CD4-positive, alpha-beta T cell treated with Interleukin-2 at 100 ng/mL for 4 hours (primary cell): ENCODE measurements around the gene PCSK6.
A peak's percentile ranks its signal among the peaks of the same experiment; 100 is the strongest.

Experiments used
- DNase-seq: peaks from one replicate; pipeline ENCODE4 v3.0.0-alpha.2; 2020; ENCODE audit warnings: low spot score

PCSK6 gene

DNA sequence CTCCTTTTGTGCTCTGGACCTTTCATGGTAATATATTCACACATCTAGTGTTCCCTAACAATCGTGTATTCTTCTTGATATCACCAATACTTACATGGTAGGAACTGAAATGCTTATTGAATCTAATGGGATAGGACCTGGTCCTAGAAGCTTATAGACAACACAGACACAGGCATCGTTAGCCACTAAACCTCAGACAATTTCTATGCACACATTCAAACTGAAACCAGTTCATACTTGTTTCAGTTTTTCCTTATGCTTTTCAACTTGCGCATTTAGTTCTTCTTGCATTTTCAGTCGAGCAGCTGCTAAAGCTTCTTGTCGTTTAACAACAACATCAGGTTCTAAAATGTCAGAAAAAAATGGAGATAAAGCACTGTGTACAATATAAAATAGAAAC is 214.5 kb downstream of the PCSK6 start:
- DNase-seq: no peak

DNA sequence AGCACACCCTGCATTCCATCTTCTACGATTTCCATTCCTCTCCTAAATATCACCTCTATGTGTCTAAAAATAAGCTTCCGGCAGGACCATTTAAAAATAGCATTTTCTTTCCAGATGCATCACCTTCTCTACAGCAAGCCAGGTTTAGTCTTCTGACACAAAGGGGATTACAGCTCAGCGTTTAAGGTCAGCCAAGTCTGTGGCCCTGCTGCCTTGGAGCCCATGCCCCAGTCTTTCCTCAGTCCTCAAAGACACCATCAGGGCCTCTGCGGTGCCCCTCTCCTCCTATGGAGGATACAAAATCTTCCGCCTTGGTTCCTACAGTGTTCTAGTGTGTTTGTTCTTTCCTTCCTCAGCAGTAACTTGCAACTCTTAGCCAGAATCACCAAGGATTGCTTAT is 216.0 kb downstream of the PCSK6 start:
- DNase-seq: no peak

DNA sequence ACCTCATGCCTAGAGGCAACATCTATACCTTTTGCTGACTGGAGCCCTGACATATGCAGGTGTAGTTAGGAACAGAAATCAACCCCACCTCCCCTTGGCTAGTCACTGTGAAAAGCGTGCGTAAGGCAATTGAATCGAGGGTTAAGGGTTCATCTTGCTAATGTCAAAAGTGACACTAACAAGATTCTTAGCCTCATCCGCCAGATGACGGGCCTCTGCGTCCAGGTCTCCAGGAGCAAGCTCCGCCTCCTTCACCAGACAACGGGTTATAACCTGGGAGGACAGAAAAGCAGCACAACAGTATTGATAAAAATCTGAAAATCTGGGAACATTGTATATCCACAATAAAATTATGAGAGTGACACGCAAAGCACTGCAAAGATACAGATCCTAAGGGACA is 216.9 kb downstream of the PCSK6 start:
- DNase-seq: no peak

DNA sequence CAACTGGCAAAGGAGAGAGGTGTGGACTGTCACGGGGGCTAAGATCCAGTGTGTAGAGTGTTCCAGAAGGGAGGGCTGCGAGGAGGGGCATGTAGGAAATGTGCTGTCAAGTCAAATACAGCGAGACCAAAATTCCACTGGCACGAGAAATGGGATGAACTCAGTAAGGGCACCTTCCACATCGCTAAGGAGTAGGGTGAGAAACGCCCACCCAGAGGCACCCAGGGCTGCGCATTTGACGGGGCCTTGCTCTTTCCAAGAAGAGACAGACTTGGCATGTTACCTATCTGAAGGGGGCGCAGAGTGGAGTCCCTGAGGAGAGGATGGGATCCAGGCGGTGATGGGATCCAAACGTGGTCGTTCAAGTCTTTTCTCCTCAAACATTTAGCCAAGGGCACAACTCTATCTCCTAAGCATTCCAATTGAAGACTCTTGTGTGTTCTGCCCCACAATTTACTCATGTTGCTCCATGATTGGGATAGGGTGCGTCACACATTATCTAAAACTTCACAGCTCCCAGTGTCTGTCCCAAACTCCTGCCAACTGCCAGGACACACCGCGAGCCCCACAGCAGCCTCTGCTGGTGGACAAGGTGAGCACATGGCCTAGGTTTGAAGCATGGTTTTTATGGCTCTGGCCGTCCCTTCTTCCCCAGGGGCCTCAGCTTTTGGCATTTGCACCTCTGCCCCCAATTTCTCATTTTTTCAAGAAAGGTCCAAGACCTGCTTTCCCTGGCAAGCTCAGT is 219.9 kb downstream of the PCSK6 start:
- DNase-seq: no peak

DNA sequence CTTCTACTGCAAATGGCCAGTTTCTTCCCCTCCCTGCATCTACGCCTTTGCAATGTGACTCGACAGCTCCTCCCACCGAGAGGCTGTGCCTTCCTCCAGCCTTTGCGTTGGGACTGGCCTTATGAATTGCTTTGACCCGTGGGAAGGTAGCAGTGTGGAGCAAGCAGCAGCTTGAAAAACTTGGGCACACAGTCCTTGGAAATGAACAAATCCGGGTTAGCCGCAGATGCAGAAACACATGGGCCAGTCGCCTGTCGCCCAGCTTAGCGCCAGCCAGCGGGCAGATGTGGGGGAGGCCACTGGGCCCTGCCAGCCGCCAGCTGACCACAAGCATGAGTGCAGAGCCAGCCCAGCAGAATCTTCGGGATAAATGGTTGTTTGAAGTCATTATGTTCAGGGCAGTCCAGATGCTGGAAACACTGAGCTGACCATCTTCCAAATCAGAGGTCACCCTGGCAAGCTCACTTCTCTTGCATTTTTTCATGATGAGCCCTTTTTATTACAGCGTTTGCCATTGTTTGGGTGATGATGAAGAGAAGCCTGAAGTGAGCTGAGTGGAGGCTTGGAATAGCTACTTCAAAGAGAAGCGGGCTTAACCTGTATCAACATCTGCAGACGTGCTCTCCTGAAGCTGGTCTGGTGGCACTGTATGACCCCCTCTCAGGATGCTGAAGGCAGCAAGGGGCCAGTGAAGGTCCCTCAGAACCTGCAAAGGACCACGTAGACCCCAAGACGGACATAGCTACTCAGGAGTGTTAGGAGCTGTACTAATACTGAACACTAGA is 222.0 kb downstream of the PCSK6 start:
- DNase-seq: no peak

DNA sequence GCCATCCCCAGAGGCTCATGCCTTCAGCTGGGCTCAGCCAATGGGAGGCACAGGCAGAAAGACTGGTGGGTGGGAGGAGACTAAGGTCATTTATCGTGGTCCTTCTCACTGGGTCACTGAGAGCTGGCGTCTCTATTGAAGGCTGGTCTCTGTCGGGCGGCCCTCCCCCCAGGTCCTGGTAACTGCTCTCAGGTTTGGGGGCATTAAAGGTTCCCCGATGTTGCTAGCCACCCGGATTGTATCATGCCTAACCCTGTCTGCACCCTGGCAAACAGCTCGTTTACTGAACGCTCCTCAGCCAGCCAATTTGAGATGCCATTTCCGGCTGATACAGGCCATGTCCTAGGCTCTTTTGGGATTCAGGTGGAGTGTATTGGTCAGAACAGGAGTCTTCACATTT is 222.7 kb downstream of the PCSK6 start:
- DNase-seq: no peak

DNA sequence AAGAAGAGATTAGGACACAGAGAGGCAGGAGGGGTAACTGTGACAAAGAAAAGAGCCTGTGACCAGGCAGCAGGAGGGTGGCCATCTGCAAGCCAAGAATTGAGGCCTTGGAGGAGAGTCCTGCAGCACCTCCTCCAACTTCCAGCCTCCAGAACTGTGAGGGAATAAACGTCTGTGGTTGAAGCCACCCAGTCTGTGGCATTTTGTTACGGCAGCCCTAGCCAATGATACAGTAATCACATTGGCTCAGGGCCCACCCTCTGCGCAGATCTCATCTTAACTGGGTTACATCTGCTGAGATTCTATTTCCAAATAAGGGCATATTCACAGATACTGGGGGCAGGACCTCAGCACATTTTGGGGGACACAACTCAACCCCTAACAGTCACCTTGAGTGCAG is 223.5 kb downstream of the PCSK6 start:
- no peak for DNase-seq

DNA sequence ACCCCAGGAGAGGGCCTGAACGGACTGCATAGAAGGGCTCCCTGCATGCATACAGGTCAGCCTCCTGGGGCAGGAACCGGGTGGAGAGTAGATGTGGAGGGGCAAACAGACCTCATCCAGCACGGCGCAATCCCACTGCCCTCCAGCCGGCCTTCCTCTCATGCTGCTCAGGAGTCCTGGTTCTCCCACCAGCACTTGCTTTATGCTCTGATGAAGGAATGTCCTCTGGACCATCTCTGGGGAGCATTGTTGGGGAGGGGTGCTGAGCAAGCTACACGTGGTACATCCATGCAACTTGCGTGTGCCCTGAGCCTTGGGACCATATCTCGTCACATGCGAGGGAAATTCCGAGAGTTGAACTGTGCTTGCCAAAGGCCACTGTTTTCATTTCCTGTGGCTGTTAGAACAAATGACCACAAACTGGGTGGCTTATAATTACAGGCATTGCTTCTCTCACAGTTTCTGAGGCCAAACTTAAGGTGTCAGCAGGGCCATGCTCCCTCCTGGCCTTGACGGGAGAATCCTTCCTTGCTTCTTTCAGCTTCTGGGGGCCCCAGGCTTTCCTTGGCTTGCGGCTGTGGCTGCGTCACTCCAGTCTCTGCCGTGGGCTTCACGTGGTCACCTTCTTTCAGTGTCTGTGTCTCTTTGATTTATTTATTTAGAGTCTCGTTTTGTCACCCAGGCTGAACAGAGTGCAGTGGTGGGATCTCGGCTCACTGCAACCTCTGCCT is 224.4 kb downstream of the PCSK6 start:
- DNase-seq: no peak

DNA sequence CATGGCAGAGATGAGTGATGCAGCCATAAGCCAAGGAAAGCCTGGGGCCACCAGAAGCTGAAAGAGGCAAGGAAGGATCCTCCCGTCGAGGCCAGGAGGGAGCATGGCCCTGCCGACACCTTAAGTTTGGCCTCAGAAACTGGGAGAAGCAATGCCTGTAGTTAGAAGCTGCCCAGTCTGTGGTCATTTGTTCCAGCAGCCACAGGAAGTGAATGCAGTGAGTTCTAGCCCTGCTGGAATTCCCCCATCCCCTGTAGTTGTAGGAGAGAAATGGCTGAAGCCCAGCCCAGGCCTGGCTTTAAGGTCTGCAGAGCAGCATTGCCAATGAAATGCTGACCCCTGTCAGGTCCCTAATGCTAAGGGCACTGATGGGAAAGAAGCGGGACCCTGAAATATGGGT is 225.5 kb downstream of the PCSK6 start:
- no peak for DNase-seq

DNA sequence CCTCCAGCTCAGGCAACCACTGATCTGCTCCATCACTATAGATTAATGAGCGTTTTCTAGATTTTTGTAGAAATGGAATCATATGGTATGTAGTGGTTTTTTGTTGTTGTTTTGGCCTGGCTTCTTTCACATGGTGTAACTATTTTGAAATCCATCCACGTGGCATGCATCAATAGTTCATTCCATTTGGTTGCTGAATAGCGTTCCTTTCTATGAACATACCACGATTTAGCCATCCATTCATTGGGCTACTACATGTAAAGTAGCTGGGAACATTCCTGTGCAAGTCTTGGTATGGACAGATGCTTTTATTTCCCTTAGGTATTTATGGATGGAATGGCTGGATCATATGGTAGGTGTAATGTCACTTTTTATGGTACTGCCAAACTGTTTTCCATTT is 227.0 kb downstream of the PCSK6 start:
- DNase-seq: no peak

DNA sequence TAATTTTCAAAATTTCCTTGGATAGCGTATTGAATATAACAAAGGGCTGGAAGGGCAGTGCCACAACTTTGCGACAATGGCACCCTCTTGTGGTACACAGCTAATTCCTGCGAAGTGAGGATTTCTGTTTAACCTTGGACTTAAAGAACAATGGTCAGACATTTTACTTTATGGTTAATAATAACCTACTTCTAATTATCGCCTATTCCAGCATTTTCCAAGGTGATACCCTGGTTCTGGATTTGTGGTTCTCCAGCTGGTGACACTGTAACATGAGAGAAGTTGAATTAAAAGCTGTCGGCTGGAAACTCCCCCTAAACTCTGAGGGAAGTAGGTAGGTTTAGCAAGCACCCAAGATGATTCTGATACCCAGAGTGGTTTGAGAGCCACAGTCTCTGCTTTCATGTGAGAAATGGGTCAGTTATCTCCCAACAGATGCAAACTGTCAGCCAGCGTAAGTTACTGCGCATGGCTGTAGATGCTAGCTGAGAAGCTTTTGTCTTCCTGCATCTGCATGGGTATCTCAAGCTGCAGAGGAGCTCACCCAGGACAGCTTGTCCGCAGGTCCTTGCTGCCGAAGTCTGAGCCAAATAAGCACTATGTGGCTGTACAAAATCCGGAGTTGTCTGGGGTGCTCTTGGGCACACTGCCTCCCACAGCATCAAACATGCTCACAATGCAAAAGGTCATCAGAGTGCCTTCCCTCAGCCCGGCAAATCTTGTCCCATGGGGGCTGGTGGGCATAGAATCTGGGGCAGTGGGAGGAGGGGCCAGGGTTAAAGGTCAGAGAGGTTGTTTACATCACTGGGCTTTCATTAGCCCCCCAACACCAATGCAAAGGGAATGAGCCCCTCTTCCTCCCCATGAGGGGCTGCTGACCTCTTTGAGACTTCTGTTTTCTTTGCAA is 231.0 kb downstream of the PCSK6 start:
- peak; percentile 71 for DNase-seq

DNA sequence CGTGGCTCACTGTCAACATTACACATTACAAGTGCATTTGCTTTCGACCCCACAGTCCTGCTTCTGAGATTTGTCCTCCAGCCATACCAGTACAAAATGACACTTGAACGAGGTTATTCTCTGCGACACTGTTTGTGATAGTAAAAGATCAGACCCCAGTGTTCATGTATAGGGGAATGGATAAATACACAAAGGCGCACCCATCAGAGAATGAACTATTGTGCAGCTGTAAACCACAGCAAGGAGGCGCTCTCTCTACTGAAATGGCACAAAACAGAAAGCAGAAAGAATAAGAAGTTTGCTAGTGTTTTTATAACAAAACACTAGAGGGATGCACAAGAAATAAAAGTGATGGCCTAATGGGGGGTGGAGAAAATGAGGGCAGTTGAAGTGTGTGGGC is 232.8 kb downstream of the PCSK6 start:
- DNase-seq: peak; percentile 24

DNA sequence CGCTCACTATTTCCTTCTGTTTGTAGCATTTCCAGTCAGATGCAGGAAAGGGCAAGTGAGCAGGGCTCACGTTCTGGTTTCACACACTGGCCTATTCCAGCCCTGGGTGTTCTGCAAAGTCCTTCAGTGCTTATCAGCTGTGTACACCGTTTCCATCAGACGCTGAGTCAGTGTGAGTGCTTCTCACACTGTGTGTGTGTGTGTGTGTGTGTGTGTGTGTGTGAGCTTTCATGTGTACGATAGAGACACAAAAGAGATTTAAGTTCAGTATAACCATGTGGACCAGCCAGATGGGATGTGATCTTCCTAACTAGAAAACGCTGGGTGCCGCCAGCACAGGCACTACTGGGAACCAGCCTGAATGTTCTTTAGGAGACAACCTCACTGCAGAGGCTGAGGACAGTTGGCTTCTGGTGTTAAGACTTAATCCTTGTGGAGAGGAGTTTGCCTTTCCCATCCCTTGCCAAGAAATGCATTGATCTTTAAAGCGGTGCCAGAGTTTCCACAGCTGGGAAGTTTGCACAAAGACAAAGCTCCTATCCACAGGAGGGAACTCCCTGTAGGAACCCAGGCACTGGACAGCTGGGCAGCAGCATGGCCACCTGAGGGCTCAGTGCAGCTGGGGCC is 233.8 kb downstream of the PCSK6 start:
- DNase-seq: no peak

DNA sequence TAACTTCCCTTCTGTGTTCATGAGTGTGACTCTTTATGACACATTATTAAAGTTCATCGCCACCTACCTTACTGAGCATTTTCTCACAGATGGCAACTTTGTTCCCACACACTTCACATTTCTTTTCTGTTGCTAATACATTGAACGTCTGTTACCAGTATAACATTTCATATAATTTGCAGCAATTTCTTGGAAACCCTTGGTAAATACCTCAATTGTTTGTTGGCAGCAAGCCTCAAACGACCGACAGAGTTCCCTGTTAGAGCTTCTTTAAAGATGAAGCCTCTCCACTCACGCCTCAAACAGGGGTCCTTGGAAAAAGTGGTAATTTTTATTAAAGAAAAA is 234.5 kb downstream of the PCSK6 start:
- no peak for DNase-seq

DNA sequence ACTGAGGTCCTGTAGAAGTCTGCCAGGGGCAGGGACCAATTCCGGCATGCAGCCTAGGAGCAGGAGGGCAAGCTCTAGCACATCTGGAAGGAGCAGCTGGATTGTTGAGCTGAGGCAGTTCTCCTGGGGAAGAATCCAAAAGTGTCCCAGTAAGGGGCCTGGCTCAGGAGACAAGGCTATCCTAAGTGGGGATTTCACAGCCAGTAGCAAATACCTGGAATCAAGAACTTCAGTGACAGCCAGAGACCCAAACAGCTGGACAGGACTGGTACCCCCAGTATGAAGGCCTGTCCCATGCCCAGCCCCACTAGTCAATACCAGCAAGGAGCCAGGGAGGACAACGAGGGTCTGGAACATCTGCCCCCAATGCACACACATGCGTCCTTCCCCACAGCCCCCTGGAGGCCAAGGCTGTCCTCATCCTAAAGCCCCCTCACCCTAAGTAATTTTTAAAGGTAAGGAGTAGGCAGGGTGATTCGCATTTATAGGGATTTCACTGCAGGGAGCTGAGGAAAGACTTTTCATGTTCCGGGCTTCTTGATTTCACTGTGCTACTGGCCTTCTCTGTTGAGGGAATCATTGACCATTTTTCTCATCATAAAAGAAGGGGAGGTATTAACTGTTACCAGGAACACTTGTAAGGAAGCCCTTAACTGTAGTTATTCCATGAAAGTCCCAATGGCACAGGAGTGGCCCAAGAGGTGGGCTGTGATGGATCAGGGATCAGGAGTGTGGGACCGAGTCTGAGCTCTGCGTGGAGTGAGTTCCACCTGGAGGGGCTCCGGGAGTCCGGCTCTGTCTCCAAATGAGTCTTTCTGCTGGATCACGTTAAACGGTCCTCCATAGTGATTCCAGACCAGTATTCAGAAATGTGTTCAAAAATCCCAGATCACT is 235.1 kb downstream of the PCSK6 start:
- no peak for DNase-seq
